HL-60 (cell line): ENCODE measurements around the gene DUSP1.

ENCODE experiments used
- GABPA ChIP-seq: IDR thresholded peaks from 2 replicates; pipeline ENCODE4 v1.6.1; 2012; ENCODE audit warnings: low read depth
- POLR2AphosphoS5 ChIP-seq: IDR thresholded peaks from 2 replicates; pipeline ENCODE4 v1.6.1; 2012; ENCODE audit warnings: low read depth
- REST ChIP-seq: IDR thresholded peaks from 2 replicates; pipeline ENCODE4 v1.6.1; 2012; ENCODE audit warnings: low read depth; ENCODE audit not compliant: insufficient replicate concordance
- TF ChIP-seq, protein P1 (sequence below): IDR thresholded peaks from one replicate; pipeline ENCODE4 v1.5.1; 2011; ENCODE audit warnings: low read length, control low read depth, inconsistent platforms; ENCODE audit not compliant: insufficient read depth

GRCh38 chr5:172749076-172749475 lies 21.9 kb downstream of the DUSP1 start:
- TF ChIP-seq, protein P1, sequence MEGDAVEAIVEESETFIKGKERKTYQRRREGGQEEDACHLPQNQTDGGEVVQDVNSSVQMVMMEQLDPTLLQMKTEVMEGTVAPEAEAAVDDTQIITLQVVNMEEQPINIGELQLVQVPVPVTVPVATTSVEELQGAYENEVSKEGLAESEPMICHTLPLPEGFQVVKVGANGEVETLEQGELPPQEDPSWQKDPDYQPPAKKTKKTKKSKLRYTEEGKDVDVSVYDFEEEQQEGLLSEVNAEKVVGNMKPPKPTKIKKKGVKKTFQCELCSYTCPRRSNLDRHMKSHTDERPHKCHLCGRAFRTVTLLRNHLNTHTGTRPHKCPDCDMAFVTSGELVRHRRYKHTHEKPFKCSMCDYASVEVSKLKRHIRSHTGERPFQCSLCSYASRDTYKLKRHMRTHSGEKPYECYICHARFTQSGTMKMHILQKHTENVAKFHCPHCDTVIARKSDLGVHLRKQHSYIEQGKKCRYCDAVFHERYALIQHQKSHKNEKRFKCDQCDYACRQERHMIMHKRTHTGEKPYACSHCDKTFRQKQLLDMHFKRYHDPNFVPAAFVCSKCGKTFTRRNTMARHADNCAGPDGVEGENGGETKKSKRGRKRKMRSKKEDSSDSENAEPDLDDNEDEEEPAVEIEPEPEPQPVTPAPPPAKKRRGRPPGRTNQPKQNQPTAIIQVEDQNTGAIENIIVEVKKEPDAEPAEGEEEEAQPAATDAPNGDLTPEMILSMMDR: no peak
- TF ChIP-seq POLR2AphosphoS5 (no peak), REST (no peak), GABPA (no peak)
